HG03575 (cell line): Measurements from ENCODE around the gene RUVBL2.
"Not testable (repeated sequence)": the region's sequence is repeated elsewhere in the genome, so short reads cannot be mapped to it uniquely, and the experiment has no call there.

Experiments
- ATAC-seq: cut with Tn5 transposase; IDR thresholded peaks from one replicate; pipeline ENCODE4 v1.9.1; 2021; ENCODE audit not compliant: unreplicated experiment, insufficient number of reproducible peaks, low FRiP score; ENCODE audit errors: extremely low read depth

The RUVBL2 gene

GRCh38 chr19:49031642-49032301 lies 38.1 kb downstream of the RUVBL2 start, which contains the start of gene CGB2:
TSS of gene CGB2 (plus strand) at chr19:49031890. CDS start at chr19:49032096, 206 bp downstream.
- not testable (repeated sequence) for ATAC-seq

GRCh38 chr19:49036815-49037214 lies 43.1 kb downstream of the RUVBL2 start, which contains the start of gene CGB1:
TSS of gene CGB1 (minus strand) at chr19:49036895. CDS start at chr19:49036711, 184 bp downstream.
- ATAC-seq: not testable (repeated sequence)

GRCh38 chr19:49038111-49038510 lies 44.4 kb downstream of the RUVBL2 start:
- ATAC-seq: not testable (repeated sequence)

- ATAC-seq: not testable (repeated sequence)
Measured at GRCh38 chr19:49038557-49039276, 45.0 kb downstream of the RUVBL2 start.

- not testable (repeated sequence) for ATAC-seq
Measured at GRCh38 chr19:49039736-49040135, 46.0 kb downstream of the RUVBL2 start.

GRCh38 chr19:49042177-49042576 lies 48.5 kb downstream of the RUVBL2 start:
- ATAC-seq: no peak

- ATAC-seq: not testable (repeated sequence)
Measured at GRCh38 chr19:49042666-49043065, 49.0 kb downstream of the RUVBL2 start.

GRCh38 chr19:49043548-49043947 lies 49.9 kb downstream of the RUVBL2 start, which contains the start of gene CGB5:
TSS of gene CGB5 (plus strand) at chr19:49043848. CDS start at chr19:49044210, 362 bp downstream.
- ATAC-seq: not testable (repeated sequence)

- not testable (repeated sequence) for ATAC-seq
Measured at GRCh38 chr19:49049011-49049410, 55.3 kb downstream of the RUVBL2 start, which contains the start of gene CGB8. TSS of gene CGB8 (minus strand) at chr19:49049111. CDS start at chr19:49048739, 372 bp downstream.

GRCh38 chr19:49049834-49050233 lies 56.1 kb downstream of the RUVBL2 start:
- not testable (repeated sequence) for ATAC-seq

- not testable (repeated sequence) for ATAC-seq
Measured at GRCh38 chr19:49050376-49051033, 56.8 kb downstream of the RUVBL2 start.

GRCh38 chr19:49056101-49056901 lies 62.6 kb downstream of the RUVBL2 start:
- no peak for ATAC-seq

- not testable (repeated sequence) for ATAC-seq
Measured at GRCh38 chr19:49056902-49057596, 63.4 kb downstream of the RUVBL2 start.

- ATAC-seq: no peak
Measured at GRCh38 chr19:49057636-49058234, 64.0 kb downstream of the RUVBL2 start, which contains the start of gene CGB7. TSS of gene CGB7 (minus strand) at chr19:49057749. CDS start at chr19:49055375, 2,374 bp downstream.

- ATAC-seq: no peak
Measured at GRCh38 chr19:49058562-49058961, 64.9 kb downstream of the RUVBL2 start.

GRCh38 chr19:49059053-49059452 lies 65.4 kb downstream of the RUVBL2 start:
- ATAC-seq: no peak

GRCh38 chr19:49061000-49061399 lies 67.3 kb downstream of the RUVBL2 start:
- ATAC-seq: no peak

- ATAC-seq: no peak
Measured at GRCh38 chr19:49061445-49061844, 67.8 kb downstream of the RUVBL2 start.
